Esophagus (tissue), 2 donors: ENCODE results near the gene DHRS7B. TPM values are rescaled to one million over a fixed set of nuclear protein-coding genes. Genes with fewer than 3 reads are reported as not detected.

ENCODE experiments used
- H3K27ac ChIP-seq, 2 donors: one replicate each; pipeline ENCODE4 v1.5.1; 2013; ENCODE audit warnings: low read depth in 2 of 2, mild to moderate bottlenecking in 2 of 2, inconsistent platforms in 1 of 2, low read length in 1 of 2, moderate library complexity in 1 of 2
- H3K27me3 ChIP-seq, 2 donors: one replicate each; pipeline ENCODE4 v1.6.1; 2013; ENCODE audit warnings: low read length in 2 of 2, control low read depth in 1 of 2, mild to moderate bottlenecking in 1 of 2; ENCODE audit not compliant: insufficient read depth in 2 of 2, control insufficient read depth in 1 of 2
- H3K36me3 ChIP-seq, 2 donors: one replicate each; pipeline ENCODE4 v1.6.1; 2013; ENCODE audit warnings: low read length in 1 of 2; ENCODE audit not compliant: control insufficient read depth in 2 of 2, insufficient read depth in 2 of 2
- H3K4me1 ChIP-seq, 2 donors: one replicate each; pipeline ENCODE4 v1.6.1; 2013; ENCODE audit warnings: low read length in 1 of 2; ENCODE audit not compliant: control insufficient read depth in 2 of 2, insufficient read depth in 2 of 2
- H3K4me3 ChIP-seq, 2 donors: one replicate each; pipeline ENCODE4 v1.5.1; 2013; ENCODE audit warnings: low read length in 2 of 2, mild to moderate bottlenecking in 2 of 2, low read depth in 1 of 2, moderate library complexity in 1 of 2
- H3K9me3 ChIP-seq, 2 donors: one replicate each; pipeline ENCODE4 v1.6.1; 2013; ENCODE audit warnings: mild to moderate bottlenecking in 2 of 2, low read depth in 1 of 2, low read length in 1 of 2, moderate library complexity in 1 of 2; ENCODE audit not compliant: control insufficient read depth in 2 of 2, insufficient read depth in 1 of 2
- WGBS, 2 donors: extraction: QIAGEN DNeasy Blood & Tissue Kit; methylation state at CpG; one replicate each; pipeline ENCODE4 v1.1.7; 2013; 5-methylcytosine and 5-hydroxymethylcytosine counted together
- polyA plus RNA-seq, 2 donors: library from polyadenylated mRNA; stranded (reverse); fragments of 200-250 nt; gene quantifications; one replicate each; pipeline ENCODE4 v1.2.3, GENCODE V29; 2013
- donor health status: healthy with polysubstance abuse.
- donor health status: Bipolar disorder and iron deficiency.

The DHRS7B gene
- polyA plus RNA-seq, 2 donors: 18.8 to 19.4 TPM

GRCh38 chr17:21172846-21173245, 46.1 kb downstream of the DHRS7B start:
- no peak overlapping the region for H3K4me3 ChIP-seq
- H3K27ac ChIP-seq: no peak overlapping the region
- peaks cover 0 to 2% of the 10 kb centered on the region in 2 donors for H3K9me3 ChIP-seq
- H3K4me1 ChIP-seq: no peaks in the 10 kb centered on the region
- H3K36me3 ChIP-seq: peaks cover 3 to 8% of the 10 kb centered on the region in 2 donors
- no peaks in the 10 kb centered on the region for H3K27me3 ChIP-seq
- WGBS, 2 donors: 95 to 96% methylated on average over 6 of the region's 6 CpGs

GRCh38 chr17:21173543-21173942, 46.8 kb downstream of the DHRS7B start:
- H3K9me3 ChIP-seq: peaks cover 0 to 2% of the 10 kb centered on the region in 2 donors
- no peaks in the 10 kb centered on the region for H3K27me3 ChIP-seq
- 91 to 93% methylated on average over 2 of the region's 2 CpGs for WGBS, 2 donors
- no peaks in the 10 kb centered on the region for H3K4me1 ChIP-seq
- peaks cover 4 to 10% of the 10 kb centered on the region in 2 donors for H3K36me3 ChIP-seq
- H3K27ac ChIP-seq: no peak overlapping the region
- H3K4me3 ChIP-seq: no peak overlapping the region

- 90% methylated on average over 8 of the region's 8 CpGs for WGBS, 2 donors
- H3K36me3 ChIP-seq: peaks cover 4 to 7% of the 10 kb centered on the region in 2 donors
- no peaks in the 10 kb centered on the region for H3K4me1 ChIP-seq
- no peak overlapping the region for H3K27ac ChIP-seq
- H3K27me3 ChIP-seq: no peaks in the 10 kb centered on the region
- peaks cover 0 to 2% of the 10 kb centered on the region in 2 donors for H3K9me3 ChIP-seq
- no peak overlapping the region for H3K4me3 ChIP-seq
Measured at GRCh38 chr17:21174186-21174585, 47.4 kb downstream of the DHRS7B start.

- H3K9me3 ChIP-seq: no peaks in the 10 kb centered on the region
- H3K27me3 ChIP-seq: no peaks in the 10 kb centered on the region
- no peak overlapping the region for H3K27ac ChIP-seq
- no peaks in the 10 kb centered on the region for H3K4me1 ChIP-seq
- WGBS, 2 donors: 86 to 89% methylated on average over 7 of the region's 7 CpGs
- H3K4me3 ChIP-seq: no peak overlapping the region
- peaks cover 4 to 7% of the 10 kb centered on the region in 2 donors for H3K36me3 ChIP-seq
Measured at GRCh38 chr17:21174713-21175112, 47.9 kb downstream of the DHRS7B start.

- WGBS, 2 donors: 84% methylated on average over 12 of the region's 12 CpGs
- no peaks in the 10 kb centered on the region for H3K4me1 ChIP-seq
- H3K4me3 ChIP-seq: no peak overlapping the region
- H3K36me3 ChIP-seq: peaks cover 4 to 7% of the 10 kb centered on the region in 2 donors
- no peak overlapping the region for H3K27ac ChIP-seq
- no peaks in the 10 kb centered on the region for H3K9me3 ChIP-seq
- H3K27me3 ChIP-seq: no peaks in the 10 kb centered on the region
Measured at GRCh38 chr17:21176773-21177395, 50.1 kb downstream of the DHRS7B start.

GRCh38 chr17:21177401-21177800, 50.6 kb downstream of the DHRS7B start:
- Histone ChIP-seq H3K36me3 (peaks cover 4 to 7% of the 10 kb centered on the region in 2 donors), H3K27ac (no peak overlapping the region), H3K9me3 (no peaks in the 10 kb centered on the region), H3K4me1 (no peaks in the 10 kb centered on the region), H3K4me3 (no peak overlapping the region), H3K27me3 (no peaks in the 10 kb centered on the region)
- WGBS, 2 donors: 94 to 95% methylated on average over 8 of the region's 8 CpGs

- H3K9me3 ChIP-seq: no peaks in the 10 kb centered on the region
- whole genome bisulfite sequencing, 2 donors: 93 to 95% methylated on average over 13 of the region's 13 CpGs
- H3K36me3 ChIP-seq: peaks cover 4 to 6% of the 10 kb centered on the region in 2 donors
- no peak overlapping the region for H3K27ac ChIP-seq
- H3K27me3 ChIP-seq: no peaks in the 10 kb centered on the region
- no peak overlapping the region for H3K4me3 ChIP-seq
- H3K4me1 ChIP-seq: no peaks in the 10 kb centered on the region
Measured at GRCh38 chr17:21177854-21178600, 51.3 kb downstream of the DHRS7B start.

GRCh38 chr17:21183468-21183867, 56.7 kb downstream of the DHRS7B start:
- Histone ChIP-seq H3K27me3 (no peaks in the 10 kb centered on the region), H3K36me3 (peaks cover 0 to 10% of the 10 kb centered on the region in 2 donors), H3K27ac (no peak overlapping the region), H3K4me1 (peaks cover 0 to 2% of the 10 kb centered on the region in 2 donors), H3K9me3 (no peaks in the 10 kb centered on the region), H3K4me3 (no peak overlapping the region)
- WGBS, 2 donors: 73 to 74% methylated on average over 5 of the region's 5 CpGs

GRCh38 chr17:21184570-21184969, 57.8 kb downstream of the DHRS7B start:
- 91 to 95% methylated on average over 3 of the region's 3 CpGs for WGBS, 2 donors
- Histone ChIP-seq H3K36me3 (peaks cover 3 to 10% of the 10 kb centered on the region in 2 donors), H3K4me3 (no peak overlapping the region), H3K27ac (no peak overlapping the region), H3K4me1 (peaks cover 0 to 2% of the 10 kb centered on the region in 2 donors), H3K27me3 (no peaks in the 10 kb centered on the region), H3K9me3 (no peaks in the 10 kb centered on the region)
